K562 (cell line): Measurements from ENCODE around the gene CWF19L1. TPM values are rescaled to one million over a fixed set of nuclear protein-coding genes. Genes with fewer than 3 reads are reported as not detected.

Experiments
- ATAC-seq: fragments of 200-7000 bp; cut with Tn5 transposase; 3 replicates; pipeline ENCODE4 v1.9.1; 2020; ENCODE audit warnings: moderate library complexity
- Bru-seq: library from RNA; stranded (reverse); fragments of 400-500 nt; gene quantifications from one replicate; lab custom pipeline; 2021; lab: Mats Ljungman, UMichigan
- BruChase-seq, 2 experiments: library from RNA; stranded (reverse); fragments of 400-500 nt; gene quantifications; one replicate each; lab custom pipeline; 2021; lab: Mats Ljungman, UMichigan
- BruUV-seq: library from RNA; stranded (reverse); fragments of 400-500 nt; replicated peaks from 2 replicates; lab custom pipeline; 2021; lab: Mats Ljungman, UMichigan
- CTCF ChIA-PET: fragments of 300-600 bp; formaldehyde crosslinking; extraction: SDS; loops from one replicate; lab custom pipeline; 2021; ENCODE audit warnings: low intra/inter-chr PET ratio; lab: Yijun Ruan, JAX
- POLR2A ChIA-PET: fragments of 300-600, 350-650 bp; sonication (Branson Sonifier 250); formaldehyde crosslinking; extraction: SDS; loops from one replicate; lab custom pipeline; 2021; ENCODE audit warnings: antibody characterized with exemption, inconsistent platforms; lab: Yijun Ruan, JAX
- DNase-seq, 4 experiments: peaks; one replicate each; pipeline versions ENCODE4 v3.0.0 to v3.0.0-alpha.2; 2011 to 2018; ENCODE audit warnings: low spot score in 3 of 4, mixed read lengths in 3 of 4; ENCODE audit errors: extremely low read depth in 1 of 4
- FAIRE-seq: peaks from 2 replicates; lab custom pipeline; 2011; peaks lifted over from hg19 to GRCh38; lab: Jason Lieb, UNC
- H2AFZ ChIP-seq: 2 replicates; pipeline ENCODE4 v1.6.0; 2011; ENCODE audit warnings: low read depth, low read length, control low read depth, inconsistent platforms
- H3K27ac ChIP-seq: fragments of 200-600 bp; 3 replicates; pipeline ENCODE4 v1.8.0; 2011; ENCODE audit warnings: low read depth, mild to moderate bottlenecking, control low read depth, inconsistent platforms, low read length, moderate library complexity, mixed read lengths; ENCODE audit errors: extremely low read depth
- H3K27me3 ChIP-seq, 2 experiments: fragments of 300-600 bp in 1 of 2; 2 replicates in 1 of 2; 3 replicates in 1 of 2; pipeline versions ENCODE4 v1.6.0 to v1.8.0; 2011; ENCODE audit warnings: inconsistent platforms in 2 of 2, low read length in 2 of 2, mild to moderate bottlenecking in 1 of 2, mixed read lengths in 1 of 2, moderate library complexity in 1 of 2; ENCODE audit not compliant: control insufficient read depth in 2 of 2, insufficient read depth in 2 of 2
- H3K36me3 ChIP-seq: fragments of 300-600 bp; 3 replicates; pipeline ENCODE4 v1.8.0; 2011; ENCODE audit warnings: mild to moderate bottlenecking, low read length, inconsistent platforms; ENCODE audit not compliant: control insufficient read depth, insufficient read depth
- H3K4me1 ChIP-seq, 2 experiments: fragments of 200-600 bp in 1 of 2; replicated peaks in 1 of 2; 2 replicates in 1 of 2; 3 replicates in 1 of 2; pipeline versions ENCODE4 v1.5.1 to v1.8.0; 2011; ENCODE audit warnings: inconsistent platforms in 2 of 2, low read length in 2 of 2, mild to moderate bottlenecking in 1 of 2, mixed read lengths in 1 of 2, moderate library complexity in 1 of 2; ENCODE audit not compliant: control insufficient read depth in 2 of 2, insufficient read depth in 2 of 2
- H3K4me2 ChIP-seq: 2 replicates; pipeline ENCODE4 v1.6.1; 2011; ENCODE audit warnings: low read length, control low read depth, inconsistent platforms, mixed read lengths; ENCODE audit not compliant: insufficient read depth
- H3K4me3 ChIP-seq: fragments of 200-600 bp; sonication (generic), shearing (Covaris generic); 2 replicates; pipeline ENCODE4 v1.5.1; 2016; ENCODE audit warnings: control low read depth, inconsistent platforms
- H3K79me2 ChIP-seq: fragments of 200-600 bp; 3 replicates; pipeline ENCODE4 v1.8.0; 2011; ENCODE audit warnings: low read length, inconsistent platforms; ENCODE audit not compliant: control insufficient read depth, insufficient read depth
- H3K9ac ChIP-seq, 2 experiments: 2 replicates each; pipeline versions ENCODE4 v1.6.0 to v1.6.1; 2011; ENCODE audit warnings: low read depth in 2 of 2, low read length in 2 of 2, control low read depth in 1 of 2, inconsistent platforms in 1 of 2, mild to moderate bottlenecking in 1 of 2, mixed read lengths in 1 of 2; ENCODE audit not compliant: insufficient read depth in 1 of 2
- H3K9me1 ChIP-seq: one replicate; pipeline ENCODE4 v1.6.0; 2011; ENCODE audit warnings: inconsistent platforms, mild to moderate bottlenecking, low read length, moderate library complexity; ENCODE audit not compliant: control insufficient read depth, insufficient read depth
- H3K9me3 ChIP-seq: replicated peaks from 2 replicates; pipeline ENCODE4 v1.5.1; 2011; ENCODE audit warnings: low read depth, low read length, inconsistent platforms; ENCODE audit not compliant: control insufficient read depth, insufficient read depth
- H4K20me1 ChIP-seq: replicated peaks from 2 replicates; pipeline ENCODE4 v1.6.1; 2011; ENCODE audit warnings: low read length, inconsistent platforms, mixed read lengths; ENCODE audit not compliant: control insufficient read depth, insufficient read depth
- ASH1L ChIP-seq: fragments of 450-650 bp; IDR thresholded peaks from 2 replicates; pipeline ENCODE4 v1.6.1; 2018; ENCODE audit warnings: borderline replicate concordance, mild to moderate bottlenecking, low read depth; ENCODE audit not compliant: partially characterized antibody
- CREB1 ChIP-seq, 2 experiments: sonication (generic) in 1 of 2; formaldehyde crosslinking in 1 of 2; IDR thresholded peaks; 2 replicates each; pipeline versions ENCODE4 v1.6.1 to v1.8.0; 2012 to 2022; ENCODE audit warnings: inconsistent platforms in 1 of 2, mild to moderate bottlenecking in 1 of 2, missing genetic modification reagents in 1 of 2, moderate library complexity in 1 of 2
- EGR1 ChIP-seq: fragments of 450-650 bp; conservative IDR thresholded peaks from 2 replicates; pipeline ENCODE4 v1.6.1; 2017; ENCODE audit warnings: mild to moderate bottlenecking
- ETS1 ChIP-seq: conservative IDR thresholded peaks from 2 replicates; pipeline ENCODE4 v1.6.1; 2011; ENCODE audit warnings: low read depth, mild to moderate bottlenecking, low read length; ENCODE audit not compliant: control insufficient read depth
- HCFC1 ChIP-seq: IDR thresholded peaks from 2 replicates; pipeline ENCODE4 v1.6.1; 2012; ENCODE audit warnings: low read depth, low read length, improper control_type of control experiment
- L3MBTL2 ChIP-seq: fragments of 450-650 bp; IDR thresholded peaks from 2 replicates; pipeline ENCODE4 v1.6.1; 2016; ENCODE audit warnings: mild to moderate bottlenecking, moderate library complexity
- LCOR ChIP-seq: sonication (generic); formaldehyde crosslinking; IDR thresholded peaks from 2 replicates; pipeline ENCODE4 v1.8.0; 2022; ENCODE audit warnings: mild to moderate bottlenecking, missing genetic modification reagents
- NFYB ChIP-seq: IDR thresholded peaks from 2 replicates; pipeline ENCODE4 v1.6.1; 2011; ENCODE audit warnings: mild to moderate bottlenecking, moderate library complexity; ENCODE audit not compliant: insufficient read length; ENCODE audit errors: extremely low read depth
- PML ChIP-seq: IDR thresholded peaks from 2 replicates; pipeline ENCODE4 v1.6.1; 2012; ENCODE audit warnings: low read length, inconsistent platforms
- POLR2B ChIP-seq: fragments of 450-650 bp; IDR thresholded peaks from 2 replicates; pipeline ENCODE4 v1.6.1; 2018; ENCODE audit warnings: low read depth; ENCODE audit not compliant: partially characterized antibody
- RBFOX2 ChIP-seq: fragments of 200-400 bp; formaldehyde crosslinking; IDR thresholded peaks from 2 replicates; pipeline ENCODE4 v1.6.1; 2017; ENCODE audit warnings: low read depth, mild to moderate bottlenecking, low read length, moderate library complexity
- TAF9B ChIP-seq: fragments of 450-650 bp; IDR thresholded peaks from 2 replicates; pipeline ENCODE4 v1.6.1; 2018; ENCODE audit warnings: mild to moderate bottlenecking; ENCODE audit not compliant: partially characterized antibody
- TBL1XR1 ChIP-seq, 2 experiments: IDR thresholded peaks; 2 replicates each; pipeline ENCODE4 v1.6.1; 2012; ENCODE audit warnings: improper control_type of control experiment in 2 of 2, low read length in 2 of 2, mild to moderate bottlenecking in 1 of 2
- ZNF239 ChIP-seq: fragments of 250-450 bp; sonication (Bioruptor Pico); IDR thresholded peaks from 2 replicates; pipeline ENCODE4 v1.4.0; 2020; ENCODE audit warnings: mild to moderate bottlenecking
- WGBS: fragments of 100-300 bp; shearing (Covaris generic); methylation state at CpG from one replicate; pipeline ENCODE4 v1.1.6; 2016; ENCODE audit warnings: low coverage, mixed read lengths; ENCODE audit not compliant: insufficient coverage; ENCODE audit errors: missing lambda C conversion rate; 5-methylcytosine and 5-hydroxymethylcytosine counted together
- in situ Hi-C: fragments of 300-500 bp; cut with MboI; formaldehyde crosslinking; loops from 4 replicates; pipeline ENCODE4 v1.15.0; 2018; ENCODE audit warnings: inconsistent platforms, mixed read lengths
- intact Hi-C: fragments of 100-400 bp; cut with micrococcal nuclease; formaldehyde crosslinking; loops from 2 replicates; pipeline ENCODE4 v1.14.2; 2022
- long read RNA-seq, 3 experiments: library from polyadenylated mRNA in 2 of 3; library from RNA in 1 of 3; unstranded in 2 of 3; stranded (forward) in 1 of 3; transcript quantifications; one replicate each; pipeline ENCODE4 v2.0.0, GENCODE V29; 2019 to 2022
- polyA minus RNA-seq, 3 experiments: library from RNA; depleted of rRNA, polyadenylated mRNA; stranded (reverse); fragments of >200 nt; gene quantifications; 2 replicates each; pipeline ENCODE4 v1.2.3, GENCODE V29; 2011
- polyA plus RNA-seq, 8 experiments: library from polyadenylated mRNA; depleted of rRNA in 4 of 8; stranded (reverse) in 5 of 8; unstranded in 3 of 8; fragments of >200 nt; fragmentation: Nextera tagmentation in 2 of 8; fragmentation: Illumina TruSeq in 1 of 8; extraction: Ambion mirVana in 2 of 8; extraction: Trizol in 1 of 8; gene quantifications; 2 replicates each; pipeline versions ENCODE4 v1.2.1 to v1.2.3, GENCODE V29; 2011 to 2014; ENCODE audit warnings: inconsistent platforms in 1 of 8, missing spikeins in 1 of 8
- total RNA-seq, 7 experiments: library from RNA; depleted of rRNA in 6 of 7; stranded (reverse); fragments of >200 nt in 6 of 7; fragmentation: Illumina TruSeq in 2 of 7; extraction: Trizol in 2 of 7; gene quantifications; 2 replicates each; pipeline versions ENCODE4 v1.2.1 to v1.2.3, GENCODE V29; 2011 to 2021; ENCODE audit warnings: low replicate concordance in 1 of 7

CWF19L1 gene
- total RNA-seq (2011; cell fraction: chromatin; rRNA removed; ENCODE audit: low replicate concordance): 19.4 and 30.6 TPM in 2 replicates
- 11.8 and 12.9 TPM in 2 replicates for total RNA-seq (2011; cell fraction: nucleolus; rRNA removed)
- total RNA-seq (2011; cell fraction: nucleoplasm; rRNA removed): 17.5 and 24.7 TPM in 2 replicates
- 24.8 and 25.3 TPM in 2 replicates for total RNA-seq (2014; rRNA removed)
- total RNA-seq (2014; rRNA removed; fragmentation: Illumina TruSeq; extraction: Trizol): 36.2 and 38.8 TPM in 2 replicates
- 32.3 and 32.6 TPM in 2 replicates for total RNA-seq (2015; rRNA removed; fragmentation: Illumina TruSeq; extraction: Trizol)
- total RNA-seq (2021): 30.9 and 33.6 TPM in 2 replicates
- polyA plus RNA-seq (2011; rRNA removed): 23.1 and 27.2 TPM in 2 replicates
- polyA plus RNA-seq (2011; cell fraction: cytosol; rRNA removed): 9.7 and 12.8 TPM in 2 replicates
- polyA plus RNA-seq (2011; cell fraction: nucleus; rRNA removed): 15.1 and 15.6 TPM in 2 replicates
- polyA plus RNA-seq (2012): 13.1 and 18.0 TPM in 2 replicates
- polyA plus RNA-seq (2014; fragmentation: Illumina TruSeq; extraction: Trizol): 23.5 and 28.0 TPM in 2 replicates
- 10 to 100 TPM; 41.9 to 49.9 TPM for polyA plus RNA-seq (2014; fragmentation: Nextera tagmentation; extraction: Ambion mirVana)
- 19.5 and 20.0 TPM in 2 replicates for polyA plus RNA-seq (2014; rRNA removed)
- polyA minus RNA-seq (2011; rRNA and poly(A)+ RNA removed): 39.9 and 41.0 TPM in 2 replicates
- 12.8 and 21.3 TPM in 2 replicates for polyA minus RNA-seq (2011; cell fraction: cytosol; rRNA and poly(A)+ RNA removed)
- polyA minus RNA-seq (2011; cell fraction: nucleus; rRNA and poly(A)+ RNA removed): 5.0 and 9.4 TPM in 2 replicates
- percentile 71 among the genes with signal in this experiment for Bru-seq, nascent RNA
- BruChase-seq, experiment 1, labeled RNA remaining after a 2-hour chase: percentile 82 among the genes with signal in this experiment
- BruChase-seq, experiment 2, labeled RNA remaining after a 6-hour chase: percentile 82 among the genes with signal in this experiment
- long read RNA-seq, experiment 1, transcript CWF19L1-201 (14 exons, 1,815 nt): major isoform, 40 of 82 reads
- long read RNA-seq, experiment 1, partial matches to known transcripts: 9 of 82 reads
- long read RNA-seq, experiment 1, other reads (novel, unspliced or antisense): 33 of 82 reads
- long read RNA-seq, experiment 2, partial matches to known transcripts: 3 of 21 reads
- long read RNA-seq, experiment 2, other reads (novel, unspliced or antisense): 16 of 21 reads
- long read RNA-seq, experiment 3, transcript CWF19L1-201 (14 exons, 1,815 nt): major isoform, 10 of 13 reads
- long read RNA-seq, experiment 3, partial matches to known transcripts: 1 of 13 reads
- long read RNA-seq, experiment 3, other reads (novel, unspliced or antisense): 2 of 13 reads

- in situ Hi-C loops: no loop called here
- peak within 1 kb of the TSS; percentile 84 for H3K27ac ChIP-seq
- intact Hi-C loops: no loop called here
- no peaks in the 10 kb centered on the region for H3K27me3 ChIP-seq
- H3K9ac ChIP-seq: peak within 1 kb of the TSS; percentile 83 to 98
- H2AFZ ChIP-seq: peak within 1 kb of the TSS; percentile 96
- BruUV-seq: TSS peak; percentile 99
- CTCF ChIA-PET: no interaction called here
- H3K9me1 ChIP-seq: no peaks in the 10 kb centered on the region
- ATAC-seq (peak; percentile 97), FAIRE-seq (peak; percentile 89), DNase-seq (peak; percentile 54 to 86 (median 69))
- peaks cover 0 to 8% of the 10 kb centered on the region in 2 experiments; a peak in 2 of 5 replicates for H3K4me1 ChIP-seq
- H4K20me1 ChIP-seq: no peaks in the 10 kb centered on the region
- under 1% methylated on average over 33 of the region's 49 CpGs for WGBS
- H3K36me3 ChIP-seq: peaks cover 2% of the 10 kb centered on the region; the same call in 1 of the 3 replicates
- no peaks in the 10 kb centered on the region for H3K9me3 ChIP-seq
- peak within 1 kb of the TSS; percentile 89 for H3K4me3 ChIP-seq
- peaks cover 22% of the 10 kb centered on the region for H3K79me2 ChIP-seq
- POLR2A ChIA-PET: no interaction called here
- peak within 1 kb of the TSS; percentile 85 for H3K4me2 ChIP-seq
- peak; percentile 94 for TF ChIP-seq CREB1 (IDR thresholded peaks at IDR 0.05)
- peak; percentile 96 for TF ChIP-seq CREB1 (CRISPR knock-in tag; IDR thresholded peaks at IDR 0.05)
- peak; percentile 24 for TF ChIP-seq ASH1L
- peak; percentile 85 for TF ChIP-seq LCOR (CRISPR knock-in tag)
- TF ChIP-seq TAF9B: peak; percentile 35
- TF ChIP-seq POLR2B: peak; percentile 62
- TF ChIP-seq EGR1: no peak
- TF ChIP-seq ETS1: 0 out of 2 replicates have a peak, but pooled peaks have one; percentile 55
- TF ChIP-seq L3MBTL2: peak; percentile 43
- peak; percentile 79 for TF ChIP-seq HCFC1
- TF ChIP-seq PML: peak; percentile 56; the same call in 1 of the 2 replicates
- peak; percentile 61; the same call in 1 of the 2 replicates for TF ChIP-seq RBFOX2
- TF ChIP-seq NFYB: peak; percentile 3
- TF ChIP-seq TBL1XR1 (IDR thresholded peaks at IDR 0.05; ENCODE audit: low read length in 2 of 2): peak in 1 of 2 experiments; percentile 53; a peak in 1 of 4 replicates
- TF ChIP-seq ZNF239 (CRISPR knock-in tag): no peak
These were observed at the start of gene CWF19L1 for GRCh38 chr10:100267239-100268104. Gene CWF19L1, minus strand, starts transcription at chr10:100267638. Its CDS starts 45 bp downstream, at chr10:100267593.
